ENCODE results near the gene CRKL.

The CRKL gene

DNA sequence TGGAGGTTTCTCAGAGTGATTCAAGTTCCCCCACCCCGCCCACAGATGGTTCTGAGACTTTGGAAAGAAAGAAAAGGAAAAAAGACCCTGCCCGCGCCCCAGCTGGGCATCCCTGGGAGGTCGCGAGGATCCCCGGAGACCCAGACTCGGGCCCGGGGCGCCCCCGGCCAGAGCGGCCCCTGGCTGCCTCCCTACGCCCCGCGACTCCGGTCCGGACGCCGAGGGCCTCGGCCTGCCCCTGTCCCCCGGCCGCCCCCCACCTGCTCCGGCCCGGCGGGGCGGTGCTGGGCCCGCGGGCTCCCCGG, 47.5 kb downstream of the CRKL start:
- no peak overlapping the region for H3K4me3 ChIP-seq (ENCODE audit: low read depth, low read length)
- H3K27ac ChIP-seq (ENCODE audit: extremely low read depth, low read depth, low read length), result no peak overlapping the region
- ChIA-PET CTCF (interaction anchor here (0.6 to 0.7 kb wide), 2 partner anchors 38 to 52 kb away, joined by 3 read pairs; partner anchors contain the start of gene THAP7), POLR2A (no interaction called here)
- no peaks in the 10 kb centered on the region for H3K4me1 ChIP-seq (ENCODE audit: control insufficient read depth, insufficient read depth, low read length)
- no peak for TF ChIP-seq ZNF473 (tag by site-specific recombination; IDR thresholded peaks at IDR 0.05)
- no peak for TF ChIP-seq ZNF223 (tag by site-specific recombination; IDR thresholded peaks at IDR 0.05)
- no peak for TF ChIP-seq HOXD13 (CRISPR knock-in tag; IDR thresholded peaks at IDR 0.05; ENCODE audit: borderline replicate concordance)
- TF ChIP-seq TCF7L2 (IDR thresholded peaks at IDR 0.05; ENCODE audit: borderline replicate concordance, low read depth, low read length), result no peak
- TF ChIP-seq ZNF658 (tag by site-specific recombination; IDR thresholded peaks at IDR 0.05), result no peak
- no peak for TF ChIP-seq SP7 (tag by site-specific recombination; IDR thresholded peaks at IDR 0.05)
- TF ChIP-seq, protein P1, sequence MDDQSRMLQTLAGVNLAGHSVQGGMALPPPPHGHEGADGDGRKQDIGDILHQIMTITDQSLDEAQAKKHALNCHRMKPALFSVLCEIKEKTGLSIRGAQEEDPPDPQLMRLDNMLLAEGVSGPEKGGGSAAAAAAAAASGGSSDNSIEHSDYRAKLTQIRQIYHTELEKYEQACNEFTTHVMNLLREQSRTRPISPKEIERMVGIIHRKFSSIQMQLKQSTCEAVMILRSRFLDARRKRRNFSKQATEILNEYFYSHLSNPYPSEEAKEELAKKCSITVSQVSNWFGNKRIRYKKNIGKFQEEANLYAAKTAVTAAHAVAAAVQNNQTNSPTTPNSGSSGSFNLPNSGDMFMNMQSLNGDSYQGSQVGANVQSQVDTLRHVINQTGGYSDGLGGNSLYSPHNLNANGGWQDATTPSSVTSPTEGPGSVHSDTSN (CRISPR knock-in tag; IDR thresholded peaks at IDR 0.05), result no peak
- no peak for TF ChIP-seq ZNF211 (tag by site-specific recombination; IDR thresholded peaks at IDR 0.05; ENCODE audit: low read depth)
- no peak for TF ChIP-seq ZFP41 (tag by site-specific recombination; IDR thresholded peaks at IDR 0.05; ENCODE audit: borderline replicate concordance)
- no peak for TF ChIP-seq ZNF146 (tag by site-specific recombination; IDR thresholded peaks at IDR 0.05)
- no peak for TF ChIP-seq ZNF366 (tag by site-specific recombination; conservative IDR thresholded peaks at IDR 0.05)
- TF ChIP-seq ZNF433 (tag by site-specific recombination; IDR thresholded peaks at IDR 0.05; ENCODE audit: low read depth), result no peak
- no peak for TF ChIP-seq ZNF610 (tag by site-specific recombination; IDR thresholded peaks at IDR 0.05; ENCODE audit: borderline replicate concordance)
- no peak for TF ChIP-seq ZXDB (tag by site-specific recombination; IDR thresholded peaks at IDR 0.05)
- TF ChIP-seq ZNF174 (tag by site-specific recombination; IDR thresholded peaks at IDR 0.05), result no peak
- TF ChIP-seq ZNF560 (tag by site-specific recombination; IDR thresholded peaks at IDR 0.05; ENCODE audit: borderline replicate concordance), result no peak
- no peaks in the 10 kb centered on the region for H3K9me3 ChIP-seq (ENCODE audit: control insufficient read depth, insufficient read depth, low read depth, low read length)
- no peaks in the 10 kb centered on the region for H3K36me3 ChIP-seq (ENCODE audit: control insufficient read depth in 2 of 2, insufficient read depth in 1 of 2, low read length in 2 of 2)

DNA sequence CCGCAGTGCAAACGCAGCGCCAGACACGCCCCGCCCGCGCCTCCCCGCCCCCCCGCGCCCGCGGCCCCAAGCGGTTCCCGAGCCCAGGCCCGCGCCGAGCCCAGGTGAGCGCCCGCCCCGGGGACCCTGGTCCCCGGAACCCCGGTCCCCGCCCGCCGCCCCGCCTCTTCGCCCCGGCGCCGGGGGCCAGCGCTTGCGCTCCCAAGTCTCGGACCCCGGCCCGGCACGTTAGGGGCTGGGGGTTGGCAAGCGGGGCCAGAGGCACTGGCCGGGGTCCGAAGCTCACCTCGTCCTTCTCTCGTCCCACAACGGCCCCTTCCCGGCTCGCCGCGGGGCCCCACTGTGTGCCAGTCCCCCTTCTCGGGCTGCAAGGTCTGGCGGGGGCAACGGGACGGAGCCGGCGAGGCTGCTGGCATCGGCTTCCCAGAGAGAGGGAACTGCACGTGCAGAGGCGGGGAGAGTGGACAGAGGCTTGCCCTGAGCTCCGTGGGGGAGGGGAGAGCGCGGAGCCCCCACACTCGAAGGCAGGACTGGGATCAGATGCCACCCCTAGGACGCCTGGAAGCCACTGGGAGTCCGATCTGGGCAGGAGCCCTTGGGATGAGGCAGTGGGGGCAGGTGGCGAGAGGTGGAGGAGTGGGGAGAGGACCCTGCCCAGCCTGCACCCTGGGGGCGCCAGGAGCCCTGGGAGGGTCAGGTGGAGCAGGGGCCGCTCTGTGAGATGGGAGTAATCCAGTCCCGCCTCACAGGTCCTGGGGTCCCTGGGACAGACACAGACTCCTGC, 48.1 kb downstream of the CRKL start:
- TF ChIP-seq, protein P2, sequence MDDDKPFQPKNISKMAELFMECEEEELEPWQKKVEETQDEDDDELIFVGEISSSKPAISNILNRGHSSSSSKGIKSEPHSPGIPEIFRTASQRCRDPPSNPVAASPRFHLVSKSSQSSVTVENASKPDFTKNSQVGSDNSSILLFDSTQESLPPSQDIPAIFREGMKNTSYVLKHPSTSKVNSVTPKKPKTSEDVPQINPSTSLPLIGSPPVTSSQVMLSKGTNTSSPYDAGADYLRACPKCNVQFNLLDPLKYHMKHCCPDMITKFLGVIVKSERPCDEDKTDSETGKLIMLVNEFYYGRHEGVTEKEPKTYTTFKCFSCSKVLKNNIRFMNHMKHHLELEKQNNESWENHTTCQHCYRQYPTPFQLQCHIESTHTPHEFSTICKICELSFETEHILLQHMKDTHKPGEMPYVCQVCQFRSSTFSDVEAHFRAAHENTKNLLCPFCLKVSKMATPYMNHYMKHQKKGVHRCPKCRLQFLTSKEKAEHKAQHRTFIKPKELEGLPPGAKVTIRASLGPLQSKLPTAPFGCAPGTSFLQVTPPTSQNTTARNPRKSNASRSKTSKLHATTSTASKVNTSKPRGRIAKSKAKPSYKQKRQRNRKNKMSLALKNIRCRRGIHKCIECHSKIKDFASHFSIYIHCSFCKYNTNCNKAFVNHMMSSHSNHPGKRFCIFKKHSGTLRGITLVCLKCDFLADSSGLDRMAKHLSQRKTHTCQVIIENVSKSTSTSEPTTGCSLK (tag by site-specific recombination; IDR thresholded peaks at IDR 0.05), result no peak
- TF ChIP-seq ZNF529 (tag by site-specific recombination; IDR thresholded peaks at IDR 0.05; ENCODE audit: insufficient replicate concordance), result no peak
- TF ChIP-seq SCRT1 (tag by site-specific recombination; IDR thresholded peaks at IDR 0.05; ENCODE audit: borderline replicate concordance), result no peak
- TF ChIP-seq ZNF175 (tag by site-specific recombination; IDR thresholded peaks at IDR 0.05), result no peak
- TF ChIP-seq, protein P3, sequence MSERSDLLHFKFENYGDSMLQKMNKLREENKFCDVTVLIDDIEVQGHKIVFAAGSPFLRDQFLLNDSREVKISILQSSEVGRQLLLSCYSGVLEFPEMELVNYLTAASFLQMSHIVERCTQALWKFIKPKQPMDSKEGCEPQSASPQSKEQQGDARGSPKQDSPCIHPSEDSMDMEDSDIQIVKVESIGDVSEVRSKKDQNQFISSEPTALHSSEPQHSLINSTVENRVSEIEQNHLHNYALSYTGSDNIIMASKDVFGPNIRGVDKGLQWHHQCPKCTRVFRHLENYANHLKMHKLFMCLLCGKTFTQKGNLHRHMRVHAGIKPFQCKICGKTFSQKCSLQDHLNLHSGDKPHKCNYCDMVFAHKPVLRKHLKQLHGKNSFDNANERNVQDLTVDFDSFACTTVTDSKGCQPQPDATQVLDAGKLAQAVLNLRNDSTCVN (tag by site-specific recombination; optimal IDR thresholded peaks at IDR 0.05), result no peak
- no peak for TF ChIP-seq ZNF837 (tag by site-specific recombination; IDR thresholded peaks at IDR 0.05)
- TF ChIP-seq, protein P4, sequence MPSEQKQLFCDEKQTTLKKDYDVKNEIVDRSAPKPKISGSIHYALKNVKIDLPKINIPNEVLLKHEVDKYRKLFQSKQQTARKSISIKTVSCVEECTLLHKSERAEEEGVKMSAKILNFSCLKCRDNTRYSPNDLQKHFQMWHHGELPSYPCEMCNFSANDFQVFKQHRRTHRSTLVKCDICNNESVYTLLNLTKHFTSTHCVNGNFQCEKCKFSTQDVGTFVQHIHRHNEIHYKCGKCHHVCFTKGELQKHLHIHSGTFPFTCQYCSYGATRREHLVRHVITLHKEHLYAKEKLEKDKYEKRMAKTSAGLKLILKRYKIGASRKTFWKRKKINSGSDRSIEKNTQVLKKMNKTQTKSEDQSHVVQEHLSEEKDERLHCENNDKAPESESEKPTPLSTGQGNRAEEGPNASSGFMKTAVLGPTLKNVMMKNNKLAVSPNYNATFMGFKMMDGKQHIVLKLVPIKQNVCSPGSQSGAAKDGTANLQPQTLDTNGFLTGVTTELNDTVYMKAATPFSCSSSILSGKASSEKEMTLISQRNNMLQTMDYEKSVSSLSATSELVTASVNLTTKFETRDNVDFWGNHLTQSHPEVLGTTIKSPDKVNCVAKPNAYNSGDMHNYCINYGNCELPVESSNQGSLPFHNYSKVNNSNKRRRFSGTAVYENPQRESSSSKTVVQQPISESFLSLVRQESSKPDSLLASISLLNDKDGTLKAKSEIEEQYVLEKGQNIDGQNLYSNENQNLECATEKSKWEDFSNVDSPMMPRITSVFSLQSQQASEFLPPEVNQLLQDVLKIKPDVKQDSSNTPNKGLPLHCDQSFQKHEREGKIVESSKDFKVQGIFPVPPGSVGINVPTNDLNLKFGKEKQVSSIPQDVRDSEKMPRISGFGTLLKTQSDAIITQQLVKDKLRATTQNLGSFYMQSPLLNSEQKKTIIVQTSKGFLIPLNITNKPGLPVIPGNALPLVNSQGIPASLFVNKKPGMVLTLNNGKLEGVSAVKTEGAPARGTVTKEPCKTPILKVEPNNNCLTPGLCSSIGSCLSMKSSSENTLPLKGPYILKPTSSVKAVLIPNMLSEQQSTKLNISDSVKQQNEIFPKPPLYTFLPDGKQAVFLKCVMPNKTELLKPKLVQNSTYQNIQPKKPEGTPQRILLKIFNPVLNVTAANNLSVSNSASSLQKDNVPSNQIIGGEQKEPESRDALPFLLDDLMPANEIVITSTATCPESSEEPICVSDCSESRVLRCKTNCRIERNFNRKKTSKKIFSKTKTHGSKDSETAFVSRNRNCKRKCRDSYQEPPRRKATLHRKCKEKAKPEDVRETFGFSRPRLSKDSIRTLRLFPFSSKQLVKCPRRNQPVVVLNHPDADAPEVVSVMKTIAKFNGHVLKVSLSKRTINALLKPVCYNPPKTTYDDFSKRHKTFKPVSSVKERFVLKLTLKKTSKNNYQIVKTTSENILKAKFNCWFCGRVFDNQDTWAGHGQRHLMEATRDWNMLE (tag by site-specific recombination; conservative IDR thresholded peaks at IDR 0.05; ENCODE audit: low read depth), result no peak
- no peak for TF ChIP-seq ZNF558 (tag by site-specific recombination; IDR thresholded peaks at IDR 0.05)
- TF ChIP-seq ZBTB1 (tag by site-specific recombination; IDR thresholded peaks at IDR 0.05), result no peak
- no peak for TF ChIP-seq ZNF202 (tag by site-specific recombination; IDR thresholded peaks at IDR 0.05; ENCODE audit: borderline replicate concordance)
- H3K9me3 ChIP-seq (ENCODE audit: control insufficient read depth, insufficient read depth, low read depth, low read length), result no peaks in the 10 kb centered on the region
- no peak overlapping the region for H3K4me3 ChIP-seq (ENCODE audit: low read depth, low read length)
- POLR2A ChIA-PET, result no interaction called here
- no peaks in the 10 kb centered on the region for H3K4me1 ChIP-seq (ENCODE audit: control insufficient read depth, insufficient read depth, low read length)
- H3K36me3 ChIP-seq (ENCODE audit: control insufficient read depth in 2 of 2, insufficient read depth in 1 of 2, low read length in 2 of 2), result no peaks in the 10 kb centered on the region
- CTCF ChIA-PET, result interaction anchor here (0.6 to 0.7 kb wide), 2 partner anchors 37 to 52 kb away, joined by 3 read pairs; partner anchors contain the start of gene THAP7
- no peak overlapping the region for H3K27ac ChIP-seq (ENCODE audit: extremely low read depth, low read depth, low read length)

All from HEK293 (cell line).